Inferior parietal cortex (tissue), 1 donor: ENCODE data around the gene USP47.
A peak's percentile ranks its signal among the peaks of the same experiment; 100 is the strongest.
"Not testable (repeated sequence)": the region's sequence is repeated elsewhere in the genome, so short reads cannot be mapped to it uniquely, and the experiment has no call there.

Experiments used
- DNase-seq: peaks from one replicate; pipeline ENCODE4 v3.0.0-alpha.2; 2016; ENCODE audit errors: extremely low spot score

Gene USP47

DNA sequence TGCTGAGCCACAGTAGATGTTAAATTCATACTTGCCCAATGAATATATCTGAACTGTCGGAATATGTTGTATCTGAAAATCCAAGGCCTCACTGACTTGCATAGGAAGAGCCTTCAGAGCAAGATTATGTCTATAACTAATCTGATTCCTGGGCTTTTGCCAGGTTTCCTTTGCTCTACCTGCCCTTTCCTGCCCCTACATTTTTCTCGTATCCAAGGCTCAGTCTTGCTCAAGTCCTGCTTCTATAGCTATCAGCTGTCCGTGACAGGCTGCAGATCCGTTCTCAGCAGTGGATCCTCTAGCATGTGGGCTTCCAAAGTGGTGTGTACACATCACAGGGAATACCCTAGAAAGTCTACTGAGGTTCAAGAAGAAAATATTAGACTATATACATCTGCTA, 18.8 kb upstream of the USP47 start:
- no peak for DNase-seq

DNA sequence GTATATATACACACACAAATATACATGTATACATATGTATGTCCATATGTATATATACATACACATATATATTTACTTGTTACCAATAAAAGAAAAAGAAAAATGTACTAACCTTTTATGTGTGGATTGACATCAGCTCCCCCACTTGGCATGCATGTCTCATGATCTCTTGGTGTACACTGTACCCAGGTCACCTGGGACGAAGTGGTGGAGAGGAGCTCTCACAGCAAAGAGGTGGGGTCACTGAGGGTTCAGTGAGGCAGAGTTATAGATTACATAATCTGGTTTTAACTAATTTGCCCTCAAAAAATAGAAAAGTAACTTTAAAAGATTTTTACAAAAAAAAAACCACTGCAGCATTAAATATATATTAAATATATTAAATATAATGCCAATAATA, 15.5 kb upstream of the USP47 start:
- DNase-seq: no peak

DNA sequence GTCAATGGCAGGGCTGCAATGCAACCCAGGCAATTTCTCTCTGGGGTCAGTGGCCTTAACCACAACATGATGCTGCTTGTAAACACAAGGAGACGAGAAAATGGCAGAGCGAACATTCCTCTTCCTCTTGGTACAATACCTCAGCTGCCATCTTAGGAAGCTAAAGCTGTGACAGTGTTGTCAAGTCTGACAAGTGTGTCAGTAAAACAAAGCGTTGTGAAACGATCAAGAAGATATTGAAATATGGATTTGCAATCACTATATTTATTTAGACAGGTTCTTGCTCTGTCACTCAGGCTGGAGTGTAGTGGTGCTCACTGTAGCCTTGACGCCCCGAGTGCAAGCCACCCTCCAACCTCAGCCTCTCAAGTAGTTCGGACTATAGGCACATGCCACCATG, 14.5 kb upstream of the USP47 start:
- DNase-seq: no peak

DNA sequence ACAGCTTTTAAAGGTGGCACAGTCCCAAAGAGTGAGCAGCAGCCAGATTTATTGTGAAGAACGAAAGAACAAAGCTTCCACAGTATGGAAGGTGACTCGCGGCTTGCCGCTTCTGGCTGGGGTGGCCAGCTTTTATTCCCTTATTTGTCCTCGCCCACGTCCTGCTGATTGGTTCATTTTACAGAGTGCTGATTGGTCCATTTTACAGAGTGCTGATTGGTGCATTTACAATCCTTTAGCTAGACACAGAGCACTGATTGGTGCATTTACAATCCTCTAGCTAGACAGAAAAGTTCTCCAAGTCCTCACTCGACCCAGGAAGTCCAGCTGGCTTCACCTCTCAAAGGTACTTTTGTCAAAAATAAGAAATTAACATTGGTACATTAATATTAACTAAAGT, 10.4 kb upstream of the USP47 start:
- DNase-seq: not testable (repeated sequence)

DNA sequence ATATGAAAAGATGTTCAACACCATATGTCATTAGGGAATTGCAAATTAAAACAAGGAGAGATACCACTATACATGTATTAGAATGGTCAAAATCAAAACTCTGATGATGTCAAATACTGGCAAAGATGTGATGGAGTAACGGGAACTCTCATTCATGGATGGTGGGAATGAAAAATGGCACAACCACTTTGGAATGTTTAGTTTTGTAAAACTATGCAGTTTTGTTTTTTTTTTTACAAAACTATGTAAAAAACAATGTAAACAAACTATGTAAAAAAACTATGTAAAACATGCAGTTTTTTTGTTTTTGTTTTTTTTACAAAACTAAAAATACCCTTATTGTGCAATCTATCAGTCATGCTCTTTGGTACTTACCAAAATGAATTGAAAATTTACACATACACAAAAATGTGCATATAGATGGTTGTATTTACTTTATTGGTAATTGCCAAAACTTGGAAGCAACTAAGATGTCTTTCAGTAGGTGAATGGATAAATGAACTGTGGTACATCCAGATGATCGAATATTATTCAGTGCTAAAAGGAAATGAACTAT, 5.0 kb upstream of the USP47 start:
- DNase-seq: no peak

DNA sequence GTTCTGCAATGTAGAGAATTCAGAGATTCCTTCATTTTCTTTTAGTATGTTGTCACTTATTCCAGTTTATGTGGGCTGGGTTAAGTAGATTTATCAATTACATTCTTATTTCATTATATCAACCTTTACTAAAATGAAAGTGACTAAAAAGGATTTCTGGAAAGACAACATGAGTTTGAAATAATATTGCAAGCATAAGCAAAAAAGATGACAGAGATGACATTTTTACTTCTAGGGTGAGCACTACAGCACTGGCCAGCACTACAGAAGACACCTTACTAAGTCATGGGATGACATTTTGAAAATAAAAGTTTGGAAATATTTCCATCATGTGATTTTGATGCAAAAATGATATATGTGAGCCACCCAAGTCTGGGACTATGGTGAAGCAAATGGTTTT, 2.1 kb upstream of the USP47 start:
- no peak for DNase-seq

DNA sequence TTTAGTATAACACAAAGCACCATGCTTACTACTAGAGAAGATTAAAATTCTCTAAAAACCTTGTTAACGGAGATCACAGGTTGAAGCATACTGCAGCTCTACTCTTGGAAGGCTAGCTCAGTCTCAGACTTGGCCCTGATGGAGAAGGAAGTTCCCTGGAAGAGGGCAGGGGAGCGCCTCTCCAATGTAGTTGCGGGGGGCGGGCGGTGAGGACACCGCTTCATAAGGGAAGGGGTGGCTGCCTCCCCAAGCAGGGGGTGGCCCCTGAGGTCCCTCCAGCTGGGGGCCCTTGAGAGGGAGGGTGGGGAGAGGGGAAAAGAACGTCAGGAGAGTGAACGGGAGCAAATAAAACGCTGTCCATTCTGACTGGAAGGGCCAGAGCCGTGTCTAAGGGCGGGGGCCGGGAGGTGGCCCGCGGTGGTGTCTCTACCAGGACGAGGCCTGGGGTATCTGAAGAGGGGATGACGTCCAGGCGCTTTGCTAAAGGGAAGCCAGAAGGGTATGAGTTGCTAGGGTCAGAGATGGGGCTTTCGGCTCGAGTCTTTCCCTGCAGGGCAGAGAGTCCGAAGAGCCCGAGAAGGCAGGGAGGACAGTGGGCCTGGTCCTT, 553 bp upstream of the USP47 start:
- DNase-seq: peak; percentile 71

DNA sequence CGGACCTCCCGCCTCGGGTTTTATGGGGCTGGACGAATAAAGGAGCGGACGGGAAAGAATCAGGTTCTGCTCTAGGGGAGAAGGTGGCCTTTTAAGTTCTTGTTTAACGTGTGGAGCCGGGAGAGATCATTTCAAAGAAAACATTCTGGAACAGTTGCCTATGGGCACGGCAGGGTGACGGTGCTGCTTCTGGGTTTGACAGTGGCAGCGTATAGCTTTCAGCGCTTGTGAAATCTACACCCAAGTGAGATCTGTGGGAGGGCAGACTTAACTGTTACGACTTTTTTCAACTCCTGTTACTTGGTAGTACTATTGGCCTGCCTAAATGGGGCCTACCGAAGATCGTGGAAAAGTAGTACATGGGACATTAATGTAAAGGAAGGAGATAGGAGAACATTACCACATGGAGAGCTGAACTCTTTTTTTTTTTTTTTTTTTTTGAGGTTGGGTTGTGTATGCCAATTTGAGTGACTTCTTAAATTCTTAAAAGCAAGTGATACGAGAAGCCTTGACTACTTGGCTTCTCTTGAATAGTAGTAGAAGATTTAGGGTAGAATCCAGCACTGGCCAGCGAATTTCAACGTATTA, 743 bp downstream of the USP47 start:
- peak; percentile 72 for DNase-seq

DNA sequence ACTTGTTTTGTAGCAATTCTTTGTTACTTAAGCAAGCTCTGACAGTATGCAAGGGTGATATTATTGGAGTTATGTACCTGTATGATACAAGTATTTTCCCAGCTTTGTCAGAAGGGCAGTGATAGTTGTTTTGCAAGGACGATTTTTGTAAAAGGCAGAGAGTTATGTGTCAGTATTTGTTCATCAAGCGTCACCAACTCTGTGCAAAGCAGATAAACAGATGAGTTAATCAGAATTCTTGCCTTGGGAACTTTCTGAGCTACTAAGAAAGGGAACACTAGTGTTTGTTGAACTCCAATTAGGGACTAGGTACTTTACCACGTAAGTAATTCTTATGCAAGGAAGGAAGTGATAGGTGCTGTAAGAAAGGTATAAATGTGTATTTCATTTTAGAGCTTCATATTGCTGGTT, 1.4 kb downstream of the USP47 start:
- DNase-seq: peak; percentile 54

DNA sequence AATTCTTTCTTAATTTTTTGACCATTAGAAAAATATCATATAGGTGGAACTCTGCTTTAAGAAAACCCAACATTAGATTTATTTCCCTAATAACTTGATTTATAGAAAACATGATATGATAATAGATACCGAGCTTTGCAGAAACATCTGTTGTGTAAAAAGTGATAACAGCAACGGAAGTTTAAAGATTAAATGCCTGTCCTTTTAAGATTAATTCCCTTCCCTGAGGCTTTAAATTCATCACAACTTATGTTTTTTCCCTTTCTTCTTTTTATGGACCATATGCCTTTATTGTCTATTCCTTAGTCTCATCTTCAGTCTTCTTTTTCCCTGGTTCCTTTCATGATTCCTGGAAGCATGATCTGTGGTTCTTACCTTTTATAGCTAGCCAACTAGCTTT, 1.9 kb downstream of the USP47 start:
- DNase-seq: no peak

DNA sequence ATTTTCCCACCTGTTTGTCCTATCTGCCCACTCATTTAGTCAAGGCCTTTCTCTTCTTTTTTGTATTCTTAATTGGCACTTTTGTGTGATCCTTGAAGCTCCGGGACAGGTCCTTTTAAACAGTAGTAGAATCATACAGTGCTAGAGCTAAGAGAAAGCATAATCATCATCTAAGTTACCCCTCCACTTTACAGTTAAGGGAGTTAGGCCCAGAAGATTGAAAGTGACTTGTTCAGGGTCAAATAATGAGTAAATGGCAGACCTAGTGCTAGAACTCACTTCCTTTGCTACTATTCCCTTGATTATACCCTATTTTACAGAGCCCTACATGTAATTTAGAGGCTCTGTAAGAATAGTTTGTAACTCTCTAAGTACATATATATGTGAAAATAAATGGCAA, 2.5 kb downstream of the USP47 start:
- no peak for DNase-seq

DNA sequence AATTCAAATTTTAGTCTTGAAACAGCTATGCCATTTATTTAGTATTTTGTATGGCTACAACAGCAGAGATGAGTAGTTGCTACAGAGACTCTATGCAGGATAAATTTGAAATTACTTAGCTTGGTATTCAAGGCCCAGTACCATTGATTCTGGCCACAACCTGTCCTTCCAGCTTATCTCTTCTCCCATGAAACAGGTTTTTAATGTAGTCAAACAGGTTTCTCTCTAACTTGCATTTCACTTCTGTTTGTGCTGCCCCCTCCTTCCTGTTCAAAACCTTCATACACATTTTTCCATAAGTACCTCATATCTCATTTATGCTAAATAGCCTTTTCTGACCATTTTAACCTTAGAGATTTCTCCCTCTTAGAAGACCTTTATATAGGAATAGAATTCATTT, 3.3 kb downstream of the USP47 start:
- DNase-seq: no peak

DNA sequence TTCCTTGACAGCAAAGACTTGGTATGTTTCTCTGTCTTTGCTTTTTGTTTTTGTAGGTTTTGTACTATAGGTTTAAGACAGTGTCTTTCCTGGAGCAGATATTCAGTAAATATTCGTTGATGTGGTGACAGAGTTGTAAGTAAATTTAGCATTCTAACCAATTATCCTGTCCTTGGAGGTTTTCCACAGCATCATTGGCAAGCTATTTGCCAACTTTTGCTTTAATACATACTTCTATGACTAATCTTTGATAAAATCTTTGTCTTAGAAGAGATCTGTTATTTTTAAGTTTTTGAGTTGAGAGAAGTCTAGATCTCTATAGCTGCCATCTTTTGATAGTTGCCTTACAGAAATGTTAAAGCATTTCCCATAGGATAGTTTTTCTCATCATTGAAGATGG, 3.8 kb downstream of the USP47 start:
- no peak for DNase-seq

DNA sequence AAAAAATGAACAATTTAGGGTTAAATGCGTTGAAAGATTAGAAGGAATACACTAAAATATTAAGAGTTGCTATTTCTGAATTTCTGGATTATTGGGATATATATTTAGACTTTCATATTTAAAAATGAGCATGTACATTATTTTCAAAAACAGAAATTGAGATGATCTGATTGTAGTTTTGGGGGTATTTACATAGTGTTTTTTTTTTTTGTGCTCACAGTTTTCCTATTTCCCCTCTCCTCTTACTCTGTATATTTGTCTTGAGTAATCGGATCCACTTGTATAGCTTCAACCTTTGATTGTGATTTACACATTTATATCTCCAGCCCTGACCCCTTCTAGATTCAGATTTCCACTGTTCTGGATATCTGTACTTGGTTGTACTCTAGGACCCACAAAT, 5.3 kb downstream of the USP47 start:
- DNase-seq: no peak

DNA sequence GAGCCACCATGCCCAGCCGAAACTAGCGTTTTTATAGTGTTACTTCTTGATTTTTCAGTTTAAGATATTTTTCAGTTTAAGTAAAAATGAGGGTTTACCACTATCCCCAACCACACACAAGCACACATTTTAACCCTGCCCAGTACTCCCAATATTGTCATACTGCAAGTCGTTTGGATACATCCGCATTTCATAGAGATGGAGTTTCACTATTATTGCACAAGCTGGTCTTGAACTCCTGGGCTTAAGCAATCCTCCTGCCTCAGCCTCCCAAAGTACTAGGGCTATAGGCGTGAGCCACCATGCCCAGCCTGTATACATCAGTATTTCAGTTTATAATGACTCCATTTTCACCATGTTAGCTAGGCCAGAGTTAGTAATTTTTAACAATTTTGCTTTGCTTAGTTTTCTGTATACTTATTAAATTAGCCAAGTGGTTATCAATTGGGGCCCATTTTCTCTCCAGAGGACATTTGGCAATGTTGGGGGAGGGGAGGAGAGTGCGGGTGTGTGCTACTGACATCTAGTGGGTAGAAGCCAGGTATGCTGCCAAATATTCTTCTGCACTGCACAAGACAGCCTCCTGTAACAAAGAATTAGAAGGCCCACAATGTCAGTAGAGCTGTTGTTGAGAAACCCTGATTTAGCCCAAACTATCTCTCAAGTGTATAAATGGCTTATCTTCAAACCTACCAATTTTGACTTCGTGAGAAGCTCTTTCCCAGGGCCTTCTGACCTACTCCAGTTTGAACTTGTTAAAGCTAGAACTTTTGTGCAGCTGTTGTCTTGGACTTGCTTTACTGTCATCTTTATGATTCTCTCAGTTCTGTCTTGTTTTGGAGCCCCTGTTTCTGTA, 7.3 kb downstream of the USP47 start:
- DNase-seq: peak; percentile 55

DNA sequence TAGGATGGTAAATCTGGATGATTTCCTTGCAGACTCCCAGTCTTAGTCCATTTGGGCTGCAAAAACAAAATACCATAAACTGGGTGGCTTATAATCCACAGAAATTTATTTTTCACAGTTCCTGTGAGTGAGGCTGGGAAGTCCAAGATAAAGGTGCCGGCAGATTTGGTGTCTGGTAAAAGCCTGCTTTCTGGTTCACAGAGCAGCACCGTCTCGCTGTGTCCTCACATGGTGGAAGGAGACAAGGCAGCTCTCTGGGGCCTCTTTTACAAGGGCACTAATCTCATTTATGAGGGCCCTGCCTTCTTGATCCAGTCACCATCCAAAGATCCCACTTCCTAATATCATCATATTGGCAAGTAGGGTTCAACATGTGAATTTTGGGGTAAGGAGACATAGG, 8.9 kb downstream of the USP47 start:
- DNase-seq: no peak

DNA sequence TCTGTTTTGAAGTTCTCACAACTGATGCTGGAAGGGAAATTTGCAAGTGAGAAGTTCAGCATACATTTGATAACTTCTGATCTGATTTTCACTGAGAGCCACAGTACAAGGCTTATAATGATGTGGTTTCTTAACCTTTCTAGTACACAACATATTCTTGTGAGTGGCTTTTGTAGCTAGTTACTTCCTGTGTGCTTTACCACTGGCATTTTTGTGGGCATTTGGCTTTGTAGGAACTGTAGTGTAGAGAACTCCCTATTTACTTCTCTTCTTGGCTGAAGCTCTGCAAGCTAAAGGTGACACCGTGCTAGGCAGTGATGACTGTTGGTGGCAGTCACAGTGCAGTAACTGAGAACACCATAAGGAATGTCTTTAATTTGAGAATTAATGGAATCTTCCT, 14.9 kb downstream of the USP47 start:
- no peak for DNase-seq

DNA sequence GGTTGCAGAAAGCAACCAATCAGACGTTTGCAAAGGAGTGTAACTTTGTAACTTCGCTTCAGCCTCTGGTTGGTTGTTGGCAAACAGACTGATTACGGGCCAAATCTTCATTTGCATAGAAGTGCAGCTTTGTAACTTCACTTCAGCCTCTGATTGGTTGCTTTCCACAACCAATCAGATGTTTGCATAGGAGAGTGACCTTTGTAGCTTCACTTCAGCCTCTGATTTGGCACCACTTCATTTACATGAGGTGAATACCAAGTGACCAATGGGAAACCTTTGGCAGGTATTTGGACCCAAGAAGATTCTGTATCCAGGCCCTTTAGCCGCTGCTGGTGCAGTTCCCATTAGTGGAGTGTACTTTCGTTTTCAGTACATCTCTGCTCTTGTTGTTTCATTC, 16.0 kb downstream of the USP47 start:
- DNase-seq: no peak

DNA sequence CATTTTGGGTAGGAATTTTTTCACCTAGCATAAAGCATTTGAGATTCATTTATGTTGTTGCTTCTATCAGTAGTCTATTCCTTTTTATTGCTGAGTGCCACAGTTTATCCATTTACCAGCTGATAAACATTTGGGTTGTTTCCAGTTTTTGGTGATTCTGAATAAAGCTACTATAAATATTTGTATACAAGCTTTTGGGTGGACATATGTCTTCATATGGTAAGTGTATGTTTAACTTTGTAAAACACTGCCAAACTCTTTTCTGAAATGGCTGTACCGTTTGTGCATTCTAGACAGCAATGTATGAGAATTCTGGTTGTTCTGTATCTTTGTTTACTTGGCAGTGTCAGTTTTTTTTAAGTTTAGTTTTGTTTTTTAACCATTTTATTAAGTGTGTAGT, 16.9 kb downstream of the USP47 start:
- no peak for DNase-seq

DNA sequence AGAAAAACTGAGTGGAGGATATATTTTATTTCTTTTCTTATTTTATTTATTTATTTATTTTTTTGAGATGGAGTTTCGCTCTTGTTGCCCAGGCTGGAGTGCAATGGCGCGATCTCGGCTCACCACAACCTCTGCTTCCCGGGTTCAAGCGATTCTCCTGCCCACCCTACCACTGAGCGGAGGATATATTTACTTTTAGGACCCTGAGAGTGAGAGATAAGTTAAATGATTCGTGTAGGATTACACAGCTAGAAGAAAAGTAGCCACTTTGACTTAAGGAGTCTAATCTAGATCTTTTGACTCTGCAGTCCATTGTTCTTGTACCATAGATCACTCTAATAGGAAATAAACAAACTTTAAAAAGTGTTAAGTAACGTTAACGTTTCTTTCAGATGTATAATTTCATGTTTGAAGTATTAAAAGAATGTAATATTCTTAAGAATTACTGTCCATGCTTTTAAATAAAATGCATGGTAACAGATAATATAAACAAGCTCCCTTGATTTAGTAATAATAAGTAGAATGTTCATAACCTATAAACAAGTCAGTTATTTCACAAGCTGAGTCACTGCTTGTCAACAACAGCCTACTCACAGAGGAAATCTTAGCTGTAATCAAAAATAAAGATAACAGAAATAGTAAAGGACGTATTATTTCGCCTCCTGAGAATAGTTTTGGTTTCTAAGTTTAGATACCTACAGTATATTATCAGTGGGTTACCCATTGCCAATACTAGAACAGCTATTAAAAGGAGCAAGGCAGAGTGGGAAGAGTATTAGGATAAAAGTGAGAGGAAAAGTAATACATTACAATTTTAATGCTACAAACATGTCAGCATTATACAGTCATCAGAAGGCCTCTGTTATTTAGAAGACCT, 18.6 kb downstream of the USP47 start:
- DNase-seq: no peak

DNA sequence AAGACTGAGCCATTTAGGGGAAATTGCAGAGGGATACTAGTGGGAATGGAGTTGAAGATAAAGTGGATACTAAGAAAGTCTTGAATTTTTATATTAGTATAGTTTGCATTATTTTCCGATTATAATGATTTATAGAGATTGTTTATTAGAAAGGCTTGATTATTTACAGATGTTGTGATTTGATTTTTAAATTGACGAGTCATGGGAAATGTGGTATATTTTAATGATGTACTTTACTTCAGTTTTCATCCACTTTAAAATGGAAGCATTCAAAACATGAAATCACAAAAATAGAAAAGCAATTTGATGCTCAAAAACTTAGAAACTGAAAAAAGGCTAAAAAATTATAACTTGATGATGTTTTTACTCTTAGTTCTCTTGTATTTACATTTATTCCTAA, 21.2 kb downstream of the USP47 start:
- DNase-seq: no peak

DNA sequence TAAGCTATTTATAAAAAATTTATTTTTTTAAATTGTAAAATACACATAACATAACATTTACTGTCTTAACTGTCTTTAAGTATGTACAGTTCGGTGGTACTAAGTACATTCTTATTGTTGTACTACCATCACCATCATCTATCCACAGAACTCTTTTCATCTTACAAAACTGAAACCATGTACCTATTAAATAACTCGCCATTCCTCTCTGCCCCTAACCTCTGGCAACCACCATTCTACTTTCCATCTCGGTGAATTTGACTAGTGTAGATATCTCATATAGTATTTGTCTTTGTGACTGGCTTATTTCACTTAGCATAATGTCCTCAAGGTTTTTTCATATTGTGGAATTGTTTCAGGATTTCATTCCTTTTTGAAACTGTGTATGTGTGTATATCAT, 22.6 kb downstream of the USP47 start:
- DNase-seq: no peak
